ENCODE data around the gene PARD6G. TPM values are rescaled to one million over a fixed set of nuclear protein-coding genes. Genes with fewer than 3 reads are reported as not detected.

Gene PARD6G
- total and polyA plus RNA-seq, 2 of the 13 experiments (the other 11 are each of a cell fraction or from before 2014, with no cell fraction given): 3.6 to 7.4 TPM

GRCh38 chr18:80130555-80130954 lies 116.8 kb downstream of the PARD6G start (continued):
- no peak for TF ChIP-seq USF2 (IDR thresholded peaks at IDR 0.05; ENCODE audit: low read depth, low read length)
- TF ChIP-seq USF2 (CRISPR knock-in tag; IDR thresholded peaks at IDR 0.05; ENCODE audit: borderline replicate concordance): no peak
- no peak for TF ChIP-seq ZNF724P (CRISPR knock-in tag; IDR thresholded peaks at IDR 0.05; ENCODE audit: borderline replicate concordance)
- no peak for TF ChIP-seq HES4 (CRISPR knock-in tag; IDR thresholded peaks at IDR 0.05; ENCODE audit: borderline replicate concordance)
- TF ChIP-seq ZNF616 (CRISPR knock-in tag; IDR thresholded peaks at IDR 0.05; ENCODE audit: low read depth): no peak
- TF ChIP-seq SSRP1 (CRISPR knock-in tag; IDR thresholded peaks at IDR 0.05): no peak

- 96% methylated on average over 7 of the region's 7 CpGs for WGBS (ENCODE audit: low lambda C conversion rate)
Observed at GRCh38 chr18:80129672-80130367, 117.5 kb downstream of the PARD6G start.

More at GRCh38 chr18:80129672-80130367, 117.5 kb downstream of the PARD6G start:
- H4K20me1 ChIP-seq (ENCODE audit: insufficient read depth, low read length): peaks cover 26% of the 10 kb centered on the region
- peak; percentile 80 for TF ChIP-seq ZNF317 (CRISPR knock-in tag; IDR thresholded peaks at IDR 0.05)
- TF ChIP-seq CHD4 (IDR thresholded peaks at IDR 0.05; ENCODE audit: borderline replicate concordance, low read length): no peak
- no peaks in the 10 kb centered on the region for H3K27me3 ChIP-seq (ENCODE audit: control insufficient read depth in 1 of 2, insufficient read depth in 2 of 2, low read length in 2 of 2)
- peaks cover 68% of the 10 kb centered on the region for H3K79me2 ChIP-seq (ENCODE audit: insufficient read depth, low read length)
- intact Hi-C loops (cut with micrococcal nuclease; ENCODE audit: unreplicated experiment): no loop called here
- in situ Hi-C loops (cut with HindIII; ENCODE audit: extremely low pct_ligation_motif_present, low pct_unique_long_range_greater_than_20kb): no loop called here
- no peaks in the 10 kb centered on the region for H3K9me3 ChIP-seq (ENCODE audit: low read length)
- no peak overlapping the region for H3K4me2 ChIP-seq (ENCODE audit: low read depth, low read length)
- peaks cover 11% of the 10 kb centered on the region for H3K4me1 ChIP-seq (ENCODE audit: insufficient read depth, low read length)
- no peak overlapping the region for H3K27ac ChIP-seq (ENCODE audit: extremely low read length, insufficient read depth, low read length)
- POLR2A ChIA-PET: no interaction called here
- BruUV-seq (replicated peaks): no TSS peak
- ATAC-seq (no peak), FAIRE-seq (peak; percentile 30), DNase-seq (ENCODE audit: low spot score) (no peak)
- H3K36me3 ChIP-seq (replicated peaks in 1 of 2; ENCODE audit: control insufficient read depth in 1 of 2, insufficient read depth in 2 of 2, low read length in 2 of 2): peaks cover 17 to 51% of the 10 kb centered on the region in 2 experiments
- CTCF ChIA-PET (ENCODE audit: low intra/inter-chr PET ratio, low total read pairs): no interaction called here
- no peak overlapping the region for H2AFZ ChIP-seq (ENCODE audit: low read length)
- no peak overlapping the region for H3K9ac ChIP-seq (ENCODE audit: insufficient read depth, low read depth, low read length)
- no peak overlapping the region for H3K4me3 ChIP-seq (replicated peaks in 1 of 3; ENCODE audit: insufficient read depth in 1 of 3, low read depth in 2 of 3, low read length in 3 of 3)

Measured in HepG2 (cell line).